Astrocyte of the cerebellum (primary cell): ENCODE results near the gene MAP7D3.

Source experiments
- DNase-seq: peaks from one replicate; pipeline ENCODE4 v3.0.0-alpha.2; 2011; ENCODE audit warnings: low read depth
- H3K4me3 ChIP-seq: 2 replicates; pipeline ENCODE4 v1.5.1; 2011; ENCODE audit warnings: mild to moderate bottlenecking, low read depth, low read length, moderate library complexity
- CTCF ChIP-seq: IDR thresholded peaks from 2 replicates; pipeline ENCODE4 v1.5.1; 2012; ENCODE audit warnings: low read length, low read depth, moderate library complexity, mild to moderate bottlenecking; ENCODE audit errors: missing control alignments
- in situ Hi-C: cut with HindIII; loops from 2 replicates; pipeline ENCODE4 v1.10.0; 2017; ENCODE audit warnings: low sequenced_read_pairs

MAP7D3 gene

GRCh38 chrX:136262812-136263315 lies 11.7 kb upstream of the MAP7D3 start:
- in situ Hi-C loops: no loop called here
- no peak for DNase-seq
- no peak overlapping the region for H3K4me3 ChIP-seq
- no peak for TF ChIP-seq CTCF

- in situ Hi-C loops: no loop called here
- no peak for DNase-seq
- no peak overlapping the region for H3K4me3 ChIP-seq
- TF ChIP-seq CTCF: no peak
Observed at GRCh38 chrX:136262243-136262642, 11.0 kb upstream of the MAP7D3 start.

GRCh38 chrX:136261321-136261720 lies 10.1 kb upstream of the MAP7D3 start:
- no peak for TF ChIP-seq CTCF
- H3K4me3 ChIP-seq: no peak overlapping the region
- DNase-seq: no peak
- in situ Hi-C loops: no loop called here

GRCh38 chrX:136260776-136261175 lies 9.6 kb upstream of the MAP7D3 start:
- in situ Hi-C loops: no loop called here
- no peak overlapping the region for H3K4me3 ChIP-seq
- DNase-seq: no peak
- no peak for TF ChIP-seq CTCF

GRCh38 chrX:136259543-136259942 lies 8.3 kb upstream of the MAP7D3 start:
- no peak for TF ChIP-seq CTCF
- in situ Hi-C loops: no loop called here
- H3K4me3 ChIP-seq: no peak overlapping the region
- DNase-seq: peak; percentile 26

- no peak overlapping the region for H3K4me3 ChIP-seq
- no peak for TF ChIP-seq CTCF
- no peak for DNase-seq
- in situ Hi-C loops: no loop called here
Observed at GRCh38 chrX:136258951-136259350, 7.8 kb upstream of the MAP7D3 start.

GRCh38 chrX:136256026-136256425 lies 4.8 kb upstream of the MAP7D3 start:
- H3K4me3 ChIP-seq: no peak overlapping the region
- no peak for DNase-seq
- in situ Hi-C loops: no loop called here
- no peak for TF ChIP-seq CTCF
